ENCODE measurements around the gene RP9.

Gene RP9

DNA sequence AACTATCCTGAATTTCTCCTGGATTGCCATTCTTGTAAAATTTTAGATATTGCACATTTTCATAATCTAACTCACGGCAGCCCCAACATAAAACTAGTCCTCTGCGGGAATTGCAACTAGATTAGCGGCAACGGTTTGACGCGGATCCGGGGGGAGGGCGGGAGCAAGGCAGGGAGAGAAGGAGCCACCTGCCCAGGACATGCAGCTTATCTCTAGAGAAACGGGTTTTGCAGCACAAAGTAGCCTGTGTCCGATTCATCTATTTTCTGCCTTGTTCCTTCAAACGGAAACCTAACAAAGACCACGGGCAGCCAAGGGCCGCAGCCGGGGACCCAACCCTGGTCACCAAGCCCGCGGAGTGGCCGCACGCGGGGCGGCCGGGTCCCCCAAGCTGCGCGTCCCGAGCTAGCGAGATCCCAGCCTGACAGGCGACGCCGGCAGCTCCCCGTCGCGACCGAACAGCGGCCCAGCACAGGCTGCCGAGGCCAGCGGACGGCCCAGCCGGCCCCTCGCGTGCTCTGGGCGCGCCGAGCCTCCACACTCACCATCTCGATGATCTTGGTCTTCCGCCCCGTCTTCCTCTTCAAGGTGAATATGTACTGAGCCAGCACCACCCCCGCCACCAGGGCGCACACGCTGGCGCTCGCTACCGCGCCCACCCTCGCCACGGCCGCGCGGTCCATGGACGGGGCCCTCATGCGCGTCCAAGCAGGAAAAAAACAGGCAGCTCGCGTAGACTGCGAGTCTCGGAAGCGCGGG lies 47.0 kb downstream of the RP9 start, which contains the start of gene NT5C3A:
Gene NT5C3A (minus strand): TSS at position 754 of the 759 bp plus-strand sequence. CDS start 71 bp downstream, at position 683.
- no peak for DNase-seq (ENCODE audit: low read depth)

DNA sequence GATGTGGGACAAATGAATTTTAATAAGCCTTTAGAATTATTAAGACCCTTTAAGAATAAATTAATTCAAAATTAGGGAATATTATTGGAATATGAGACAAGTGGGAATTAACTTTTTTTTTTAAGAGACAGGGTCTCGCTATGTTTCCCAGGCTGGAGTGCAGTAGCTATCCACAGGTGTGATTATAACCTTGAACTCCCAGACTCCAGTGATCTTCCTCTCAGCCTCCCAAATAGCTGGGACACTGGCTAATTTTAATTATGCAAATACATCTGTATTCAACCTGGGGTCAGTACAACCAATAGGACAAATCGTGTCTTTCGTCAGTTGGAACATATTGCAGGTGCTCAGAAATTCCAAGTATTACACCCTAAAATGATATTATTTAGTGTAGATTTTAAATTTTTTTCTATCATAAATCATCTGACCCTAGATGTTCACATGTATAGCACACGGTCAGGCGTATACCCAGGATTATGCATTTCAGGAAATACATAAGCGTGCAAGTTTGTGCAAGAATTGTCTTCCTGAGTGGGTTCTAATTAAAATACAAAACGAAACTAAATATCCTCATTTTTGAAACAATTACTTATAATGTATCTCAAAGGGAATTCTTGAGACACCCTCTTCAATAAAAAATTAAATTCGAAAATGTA lies 47.8 kb downstream of the RP9 start:
- DNase-seq (ENCODE audit: low read depth): no peak

DNA sequence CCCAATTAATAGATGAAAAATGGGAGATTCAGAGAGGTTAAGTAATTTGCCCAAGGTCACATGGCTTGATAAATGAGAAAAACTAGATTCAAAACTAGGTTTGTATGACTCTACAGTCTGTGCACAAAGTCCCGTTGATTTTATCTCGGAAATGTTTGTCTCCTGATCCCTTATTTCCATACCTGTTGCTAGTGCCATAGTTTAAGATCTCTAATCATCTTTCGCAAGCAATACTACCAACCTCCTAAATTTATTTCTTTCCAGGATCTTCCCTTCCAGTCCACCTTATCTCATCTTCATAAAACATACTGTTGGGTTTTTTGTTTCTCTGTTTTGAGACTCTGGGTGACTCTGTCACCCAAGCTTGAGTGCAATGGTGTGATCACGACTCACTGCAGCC lies 49.6 kb downstream of the RP9 start:
- no peak for DNase-seq (ENCODE audit: low read depth)

DNA sequence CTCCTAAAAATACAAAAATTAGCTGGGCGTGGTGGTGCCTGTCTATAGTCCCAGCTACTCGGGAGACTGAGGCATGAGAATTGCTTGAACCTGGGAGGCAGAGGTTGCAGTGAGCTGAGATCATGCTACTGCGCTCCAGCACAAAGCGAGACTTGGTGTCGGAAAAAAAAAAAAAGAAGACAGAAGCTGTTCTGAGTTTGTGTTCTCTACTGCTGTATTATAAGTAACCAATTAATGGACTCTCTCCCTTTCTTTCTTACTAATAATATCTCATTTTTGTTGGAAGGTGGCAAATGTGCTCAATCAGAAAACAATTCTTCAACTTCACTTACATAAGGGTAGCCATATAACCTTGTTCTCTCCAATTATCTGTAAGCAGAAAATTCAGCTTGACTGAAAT lies 54.0 kb downstream of the RP9 start:
- DNase-seq (ENCODE audit: low read depth): no peak

DNA sequence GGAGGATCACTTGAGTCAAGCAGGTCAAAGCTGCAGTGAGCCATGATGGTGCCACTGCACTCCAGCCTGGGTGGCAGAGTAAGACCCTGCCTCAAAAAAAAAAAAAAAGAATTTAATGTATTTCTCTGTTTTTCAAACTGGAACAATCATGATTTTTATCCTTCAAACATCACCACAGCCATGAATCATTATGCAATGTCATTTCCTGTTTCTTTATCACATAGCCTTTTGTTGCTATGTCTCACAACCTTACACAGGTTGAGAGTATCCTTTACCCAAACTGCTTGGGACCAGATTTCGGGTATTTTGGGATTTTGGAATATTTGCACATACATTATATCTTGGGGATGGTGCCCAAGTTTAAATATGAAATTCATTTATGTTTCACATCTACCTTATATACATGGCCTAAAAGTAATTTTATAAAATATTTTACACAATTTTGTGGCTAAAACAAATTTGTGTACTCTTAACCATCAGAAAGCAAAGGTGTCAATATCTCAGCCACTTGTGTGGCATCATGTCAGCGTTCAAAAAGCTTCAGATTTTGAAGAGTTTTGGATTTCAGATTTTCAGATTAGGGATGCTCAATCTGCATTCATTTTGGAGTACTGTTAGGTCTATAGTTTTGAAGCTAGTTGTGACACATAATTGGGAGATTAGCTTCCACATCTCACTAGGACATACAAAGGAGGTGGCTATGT lies 54.8 kb downstream of the RP9 start:
- DNase-seq (ENCODE audit: low read depth): no peak

DNA sequence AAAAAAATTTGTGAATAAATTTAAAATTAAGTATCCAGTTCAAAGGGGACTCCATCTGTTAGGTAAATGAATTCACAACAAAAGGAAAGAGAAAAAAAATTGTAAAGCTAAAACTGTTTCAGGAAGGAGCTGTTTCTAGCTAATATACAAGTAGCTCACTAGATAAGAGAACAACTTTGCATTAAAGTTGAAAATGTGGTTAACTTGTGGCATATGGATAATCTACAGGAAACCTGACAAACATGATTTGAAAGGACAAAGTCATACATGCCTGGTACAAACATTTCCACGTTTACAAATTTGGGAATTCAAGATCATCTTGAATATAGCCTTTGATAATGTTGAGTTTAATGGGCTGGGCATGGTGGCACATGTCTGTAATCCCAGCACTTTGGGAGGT lies 55.5 kb downstream of the RP9 start:
- DNase-seq (ENCODE audit: low read depth): no peak

DNA sequence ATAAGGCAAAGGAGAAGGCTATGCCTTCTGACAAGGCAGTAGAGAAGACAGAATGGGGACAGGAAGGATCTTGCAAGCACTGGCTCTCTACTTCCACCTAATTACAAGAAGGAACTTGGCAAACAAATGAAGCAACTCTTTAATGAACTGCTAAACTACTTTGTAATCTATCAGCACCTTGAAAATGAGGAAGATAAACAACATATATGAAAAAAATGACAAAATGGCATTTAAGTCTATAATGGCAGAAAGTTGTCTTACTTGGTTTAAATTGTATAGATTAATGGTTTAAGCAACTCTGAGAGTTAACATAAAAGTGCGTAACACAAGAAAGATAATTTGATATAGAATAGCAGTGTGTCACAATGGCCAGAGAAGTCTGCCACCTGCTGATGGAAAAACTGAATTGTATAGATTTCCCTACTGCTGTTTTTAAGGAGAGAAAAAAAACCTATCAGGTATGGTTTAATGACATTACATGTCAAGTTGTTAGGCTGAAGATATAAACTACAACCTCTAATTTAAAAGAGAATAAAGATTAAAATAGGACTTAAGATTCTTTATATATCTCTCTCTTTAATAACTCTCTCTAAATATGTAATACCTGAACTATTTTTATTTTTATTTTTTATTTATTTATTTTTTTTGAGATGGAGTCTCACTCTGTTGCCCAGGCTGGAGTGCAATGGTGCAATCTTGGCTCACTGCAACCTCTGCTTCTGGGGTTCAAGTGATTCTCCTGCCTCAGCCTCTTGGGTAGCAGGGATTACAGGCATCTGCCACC lies 58.5 kb downstream of the RP9 start:
- no peak for DNase-seq (ENCODE audit: low read depth)

DNA sequence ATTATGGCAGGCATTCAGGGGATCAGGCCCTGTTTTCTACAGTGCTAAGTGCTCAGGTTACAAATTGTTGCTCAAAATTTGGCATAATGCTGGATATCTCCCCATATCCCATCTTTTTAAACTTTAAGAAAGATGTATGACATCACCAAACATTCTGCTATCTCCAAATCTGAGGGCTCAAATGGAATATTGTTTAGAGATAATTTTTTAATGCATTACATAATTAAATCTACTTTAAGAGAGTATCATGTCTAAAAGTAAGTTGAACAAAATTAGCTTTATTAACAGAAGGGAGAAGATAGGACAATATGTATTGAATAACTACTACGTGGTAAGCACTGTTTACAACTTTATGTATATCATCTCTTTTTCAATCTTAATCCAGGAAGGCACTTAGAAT lies 60.5 kb downstream of the RP9 start:
- no peak for DNase-seq (ENCODE audit: low read depth)

DNA sequence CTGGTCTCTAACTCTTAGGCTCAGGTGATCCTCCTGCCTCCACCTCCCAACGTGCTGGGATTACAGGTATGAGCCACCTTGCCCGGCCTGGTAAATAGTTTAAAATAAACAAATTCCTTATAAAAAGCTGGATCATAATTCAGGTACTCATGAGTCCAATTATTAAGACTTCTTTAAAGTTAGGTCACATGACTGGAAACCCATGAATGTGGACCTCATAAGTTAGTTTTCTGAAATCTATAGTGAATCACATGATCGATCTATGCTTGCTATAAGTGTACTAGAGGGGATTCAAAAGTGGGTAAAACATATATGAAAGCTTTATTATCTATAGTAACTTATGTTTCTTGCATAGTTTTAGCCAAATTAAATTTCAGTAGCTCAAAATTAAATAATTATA lies 60.9 kb downstream of the RP9 start:
- no peak for DNase-seq (ENCODE audit: low read depth)

DNA sequence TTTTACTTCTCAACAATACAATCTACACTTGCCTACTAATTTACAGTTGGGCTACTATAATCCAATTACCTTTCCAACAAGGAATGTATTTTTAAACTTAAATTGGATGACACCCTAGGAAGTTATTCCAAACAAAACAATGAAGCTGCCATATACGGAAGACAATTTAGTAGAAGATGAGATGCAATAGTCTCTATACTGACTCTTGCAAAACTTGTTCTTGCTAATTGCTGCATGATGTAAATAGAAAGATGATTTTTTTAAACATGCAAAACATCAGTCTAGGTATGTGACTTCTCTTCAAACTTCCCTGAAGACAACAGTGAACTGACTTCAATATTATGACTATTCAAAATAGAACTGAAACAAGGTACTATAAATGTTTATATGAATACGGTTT lies 64.2 kb downstream of the RP9 start:
- no peak for DNase-seq (ENCODE audit: low read depth)
